Central memory CD4-positive, alpha-beta T cell (primary cell): ENCODE results near the gene TIMM23B.
"Not testable (repeated sequence)": the region's sequence is repeated elsewhere in the genome, so short reads cannot be mapped to it uniquely, and the experiment has no call there.

Source experiments
- DNase-seq: peaks from one replicate; pipeline ENCODE4 v3.0.0; 2022

The TIMM23B gene

DNA sequence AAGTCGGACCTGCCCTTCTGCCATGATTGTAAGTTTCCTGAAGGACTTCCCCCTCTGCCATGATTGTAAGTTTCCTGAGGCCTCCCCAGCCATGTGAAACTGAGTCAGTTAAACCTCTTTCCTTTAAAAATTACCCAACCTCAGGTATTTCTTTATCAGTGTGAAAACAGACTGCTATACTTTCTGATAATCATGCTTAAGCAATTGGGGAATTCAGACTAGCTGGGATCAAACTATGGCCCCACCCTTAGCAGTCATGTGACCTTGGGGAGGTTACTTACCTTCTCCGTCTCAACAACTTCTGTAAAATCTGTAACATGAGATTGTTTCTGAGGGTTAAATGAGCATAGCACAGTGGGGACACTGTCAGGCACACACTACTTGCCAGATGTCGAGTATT is 45.4 kb downstream of the TIMM23B start:
- DNase-seq = not testable (repeated sequence)

DNA sequence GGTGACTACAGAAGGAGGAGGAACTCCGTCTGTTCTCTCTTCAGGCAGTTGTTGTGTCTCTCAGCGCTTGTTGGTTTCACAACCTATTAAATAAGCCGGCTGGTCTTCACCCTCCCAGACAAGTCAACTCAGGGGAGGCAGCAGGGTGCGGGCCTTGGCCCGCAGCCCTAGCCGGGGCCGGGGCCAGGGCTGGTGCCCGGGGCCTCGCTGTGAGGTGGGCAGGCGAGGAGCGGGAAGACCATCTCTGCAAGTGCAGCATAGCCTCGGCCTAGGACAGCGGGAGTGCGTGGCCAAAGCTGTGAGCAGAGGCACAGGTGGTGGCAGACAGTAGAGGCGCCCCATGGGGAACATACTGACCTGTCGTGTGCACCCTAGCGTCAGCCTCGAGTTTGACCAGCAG is 46.5 kb downstream of the TIMM23B start, which contains the start of gene AGAP6:
TSS of gene AGAP6 (plus strand) at position 31 of the 400 bp plus-strand sequence. CDS start at position 341, 310 bp downstream.
- not testable (repeated sequence) for DNase-seq

DNA sequence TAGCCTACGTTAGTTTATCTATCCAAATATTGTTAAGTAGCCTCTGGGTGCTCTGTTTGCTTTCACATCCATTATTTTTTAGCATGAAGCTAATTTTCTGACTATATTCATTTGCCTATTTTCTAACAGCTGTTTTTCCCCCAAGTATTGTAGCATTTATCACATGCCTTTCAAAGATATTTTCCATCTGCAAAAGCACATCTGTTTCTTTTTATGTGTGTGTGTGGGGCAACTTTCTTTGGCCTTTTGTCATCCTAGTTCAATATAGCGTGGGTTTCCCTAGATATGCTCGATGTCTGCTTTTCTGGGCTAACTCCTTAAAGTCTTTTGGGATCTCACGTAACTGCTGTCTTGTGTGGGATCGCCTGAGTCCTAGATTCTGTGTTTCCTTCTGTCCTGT is 53.5 kb downstream of the TIMM23B start:
- not testable (repeated sequence) for DNase-seq

DNA sequence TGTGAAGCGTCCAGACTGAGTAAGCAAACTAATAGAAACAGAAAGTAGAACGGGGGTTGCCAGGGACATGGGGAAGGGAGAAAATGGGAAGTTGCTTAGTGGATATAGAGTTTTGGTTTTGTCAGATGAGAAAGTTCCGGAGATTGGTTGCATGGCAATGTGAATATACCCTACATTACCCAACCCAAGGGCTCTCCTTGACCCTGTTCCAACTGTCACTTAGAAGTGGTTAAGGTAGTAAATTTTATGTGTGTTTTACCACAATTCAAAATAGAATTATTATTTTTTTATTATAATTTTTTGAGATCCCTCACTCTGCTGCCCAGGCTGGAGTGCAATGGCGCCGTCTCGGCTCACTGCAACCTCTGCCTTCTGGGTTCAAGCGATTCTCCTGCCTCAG is 72.2 kb downstream of the TIMM23B start:
- DNase-seq = not testable (repeated sequence)

DNA sequence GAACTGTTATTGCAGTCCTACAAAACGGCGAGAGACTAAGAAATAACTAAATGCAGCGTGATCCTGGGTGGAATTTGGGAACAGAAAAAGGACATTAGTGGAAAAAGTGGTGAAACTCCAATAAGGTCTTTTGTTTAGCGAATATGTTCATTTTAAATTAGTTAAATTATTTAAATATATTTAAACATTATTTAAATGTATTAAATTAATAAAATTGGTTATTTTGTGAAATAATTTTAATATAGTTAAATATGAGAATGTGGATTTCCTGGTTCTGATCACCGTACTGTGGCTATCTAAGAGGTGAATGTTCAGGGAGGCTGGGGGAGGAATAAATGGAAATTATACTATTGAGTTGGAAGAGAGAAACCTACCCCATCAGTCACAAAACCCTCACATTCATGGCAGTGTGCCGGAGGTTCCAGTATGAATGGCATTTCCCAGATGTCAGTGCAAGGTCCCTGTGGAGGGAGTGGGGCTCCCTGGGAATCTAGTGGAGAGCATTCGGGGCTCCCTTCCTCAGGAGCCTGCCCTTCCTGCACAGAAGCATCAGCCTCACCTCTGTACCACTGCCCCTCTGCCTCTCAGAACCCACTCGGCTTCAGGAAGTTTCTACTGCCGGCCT is 73.9 kb downstream of the TIMM23B start:
- not testable (repeated sequence) for DNase-seq

DNA sequence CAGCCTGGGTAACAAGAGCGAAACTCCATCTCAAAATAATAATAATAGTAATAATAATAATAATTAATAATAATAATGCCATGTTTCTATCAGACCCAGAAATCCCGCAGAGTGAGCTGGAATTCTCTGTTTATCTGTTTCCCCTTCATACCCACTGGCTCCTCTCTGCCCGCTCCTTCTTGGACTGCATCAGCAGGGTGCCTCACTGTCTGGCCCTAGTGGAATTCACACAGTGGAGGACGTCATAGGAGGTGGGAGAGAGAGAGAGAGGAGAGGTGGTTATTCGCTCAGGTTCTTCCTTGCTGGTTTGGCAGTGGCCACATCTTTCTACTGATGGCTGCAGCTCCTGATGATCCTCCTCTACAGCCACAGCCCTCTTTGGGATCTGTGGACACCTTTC is 75.1 kb downstream of the TIMM23B start:
- not testable (repeated sequence) for DNase-seq

DNA sequence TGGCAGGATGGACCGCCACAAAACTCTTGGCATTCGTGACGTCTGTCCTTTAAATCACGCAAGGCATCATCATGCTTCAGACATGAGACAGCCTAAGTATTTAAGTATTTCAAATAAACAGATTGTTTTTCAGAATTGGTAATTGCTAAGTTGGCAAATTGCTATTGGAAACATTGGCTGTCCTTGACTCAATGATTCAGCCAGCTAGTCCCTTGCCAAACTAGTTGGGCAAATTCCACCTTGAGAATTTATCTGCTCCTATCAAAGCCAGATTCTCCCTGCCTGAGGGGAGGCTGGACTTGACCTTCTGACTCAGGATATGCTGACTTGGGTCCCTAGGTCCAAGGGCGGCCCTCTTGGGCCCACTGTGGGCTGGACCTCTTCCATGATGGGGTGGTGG is 75.8 kb downstream of the TIMM23B start:
- not testable (repeated sequence) for DNase-seq

DNA sequence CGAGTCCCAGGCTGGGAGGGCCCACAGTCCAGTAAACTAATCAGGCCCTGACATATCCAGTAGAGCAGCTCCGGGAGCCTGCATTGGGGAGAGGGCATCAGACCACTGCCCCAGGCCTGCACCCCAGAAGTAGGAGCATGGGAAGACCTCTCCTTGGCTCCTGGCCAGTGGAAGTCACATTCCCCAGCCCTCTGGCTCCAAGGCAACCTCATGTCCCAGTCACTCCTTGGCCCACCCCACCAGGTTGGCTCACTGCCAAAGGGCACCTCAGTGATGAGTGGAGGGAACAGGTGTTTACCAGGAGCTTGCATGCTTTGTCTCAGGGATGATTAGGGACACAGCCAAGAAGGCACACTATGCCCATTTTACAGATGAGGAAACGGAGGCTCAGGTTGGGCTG is 77.4 kb downstream of the TIMM23B start:
- not testable (repeated sequence) for DNase-seq

DNA sequence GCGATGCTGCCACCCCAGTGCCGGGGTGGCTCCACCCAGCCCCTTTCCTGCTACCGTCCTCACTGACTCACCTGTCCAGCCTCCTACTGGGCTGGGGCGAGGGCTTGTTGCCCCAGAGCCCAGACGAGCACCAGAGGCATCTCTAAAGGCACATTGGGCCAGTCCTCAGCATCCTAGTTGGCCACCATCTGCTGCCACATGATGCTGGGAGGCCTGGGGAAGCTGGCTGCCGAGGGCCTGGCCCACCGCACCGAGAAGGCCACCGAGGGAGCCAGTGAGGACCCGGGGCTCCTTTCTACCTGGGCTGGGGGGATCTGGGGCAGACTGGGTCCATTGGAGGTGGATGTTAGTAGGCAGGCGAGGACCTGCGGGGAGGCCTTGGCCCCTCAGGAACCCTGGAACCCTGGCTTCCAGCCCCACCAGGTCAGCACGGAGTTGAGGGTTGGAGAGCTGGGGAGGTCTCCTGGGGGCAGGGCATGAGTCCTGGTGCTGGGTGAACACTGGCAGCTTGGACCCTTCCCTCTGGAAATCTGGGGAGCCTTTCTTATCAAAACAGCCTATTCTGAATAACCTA is 78.7 kb downstream of the TIMM23B start:
- DNase-seq = not testable (repeated sequence)

DNA sequence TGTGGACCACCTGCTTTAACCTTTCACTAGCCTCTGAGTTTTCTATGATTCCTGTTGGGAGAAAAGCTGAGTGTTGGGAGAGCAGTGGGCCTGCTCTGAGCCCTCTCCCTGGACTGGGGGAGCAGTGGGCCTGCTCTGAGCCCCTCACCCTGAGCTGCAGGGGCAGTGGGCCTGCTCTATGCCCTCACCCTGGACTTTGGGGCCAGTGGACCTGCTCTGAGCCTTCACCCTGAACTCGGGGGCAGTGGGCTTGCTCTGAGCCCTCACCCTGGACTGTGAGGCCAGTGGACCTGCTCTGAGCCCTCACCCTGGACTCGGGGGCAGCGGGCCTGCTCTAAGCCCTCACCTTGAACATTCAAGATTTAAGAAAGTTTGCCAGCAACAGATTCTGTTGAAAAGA is 79.8 kb downstream of the TIMM23B start:
- no peak for DNase-seq
